ENCODE data around the gene PELI2. TPM values are rescaled to one million over a fixed set of nuclear protein-coding genes. Genes with fewer than 3 reads are reported as not detected.
A peak's percentile ranks its signal among the peaks of the same experiment; 100 is the strongest.

The PELI2 gene
- total and polyA plus RNA-seq, 2 of the 4 experiments (the other 2 are of a cell fraction), result 6.0 to 36.7 TPM

GRCh38 chr14:56198438-56198837, 80.2 kb downstream of the PELI2 start:
- H3K56ac ChIP-seq (ENCODE audit: extremely low read depth, insufficient read depth, low read length), result no peak overlapping the region

More at GRCh38 chr14:56198438-56198837, 80.2 kb downstream of the PELI2 start:
- in situ Hi-C loops (cut with MboI; ENCODE audit: low sequenced_read_pairs), result no loop called here
- peak overlapping the region; percentile 95 for H2BK120ac ChIP-seq (ENCODE audit: low read depth, low read length)
- intact Hi-C loops (cut with micrococcal nuclease), result loop anchor here (5.0 to 10.0 kb wide), 2 partner anchors 76 to 226 kb away; no protein-coding TSS in a partner anchor
- no peaks in the 10 kb centered on the region for H3K9me3 ChIP-seq (ENCODE audit: control insufficient read depth, insufficient read depth, low read length)
- no peak for DNase-seq
- H3K4me1 ChIP-seq (ENCODE audit: control insufficient read depth, insufficient read depth, low read length), result peaks cover 16% of the 10 kb centered on the region
- H3K23ac ChIP-seq (ENCODE audit: low read depth, low read length), result peak overlapping the region; percentile 77
- H3K79me1 ChIP-seq (ENCODE audit: low read depth in 1 of 2, low read length in 2 of 2), result peaks cover 25 to 44% of the 10 kb centered on the region in 2 experiments
- dilution Hi-C loops (cut with HindIII; ENCODE audit: low sequenced_read_pairs, unreplicated experiment), result no loop called here
- peaks cover 7% of the 10 kb centered on the region for H3K9me1 ChIP-seq (ENCODE audit: insufficient read depth, low read length)
- H3K9ac ChIP-seq (ENCODE audit: low read depth, low read length), result no peak overlapping the region
- peak overlapping the region; percentile 90 for H3K4ac ChIP-seq (ENCODE audit: low read depth, low read length)
- peak overlapping the region; percentile 76 for H4K5ac ChIP-seq (ENCODE audit: low read depth, low read length)
- peak overlapping the region; percentile 98 for H2BK20ac ChIP-seq (ENCODE audit: low read depth, low read length)
- TF ChIP-seq BHLHE40 (IDR thresholded peaks at IDR 0.05; ENCODE audit: low read depth, low read length), result no peak
- TF ChIP-seq RAD21 (IDR thresholded peaks at IDR 0.05; ENCODE audit: low read length), result no peak
- no peak for TF ChIP-seq RCOR1 (IDR thresholded peaks at IDR 0.05; ENCODE audit: insufficient replicate concordance, low read length)
- TF ChIP-seq CTCF (conservative IDR thresholded peaks at IDR 0.05; ENCODE audit: low read depth, low read length), result no peak
- no peak for TF ChIP-seq MAZ (IDR thresholded peaks at IDR 0.05; ENCODE audit: borderline replicate concordance, low read depth, low read length)
- no peak for TF ChIP-seq MAFK (IDR thresholded peaks at IDR 0.05; ENCODE audit: low read depth, low read length)
- no peak for TF ChIP-seq ELK1 (IDR thresholded peaks at IDR 0.05; ENCODE audit: borderline replicate concordance, low read depth, low read length)
- TF ChIP-seq RFX5 (IDR thresholded peaks at IDR 0.05; ENCODE audit: low read depth, low read length), result no peak
- TF ChIP-seq CHD1 (IDR thresholded peaks at IDR 0.05; ENCODE audit: low read depth, low read length), result no peak
- no peak for TF ChIP-seq SMC3 (IDR thresholded peaks at IDR 0.05; ENCODE audit: low read depth, low read length)
- TF ChIP-seq NFE2L2 (IDR thresholded peaks at IDR 0.05; ENCODE audit: low read depth, low read length), result no peak
- no peak for TF ChIP-seq CEBPB (IDR thresholded peaks at IDR 0.05; ENCODE audit: low read depth, low read length)
- TF ChIP-seq USF2 (IDR thresholded peaks at IDR 0.05; ENCODE audit: low read depth, low read length), result no peak
- no peak for TF ChIP-seq POLR2A (IDR thresholded peaks at IDR 0.05; ENCODE audit: low read depth, low read length)
- TF ChIP-seq FOS (IDR thresholded peaks at IDR 0.05; ENCODE audit: low read depth, low read length), result no peak
- no peak for TF ChIP-seq MXI1 (IDR thresholded peaks at IDR 0.05; ENCODE audit: borderline replicate concordance, low read depth, low read length)
- ATAC-seq (ENCODE audit: low read depth), result no peak
- BruUV-seq (replicated peaks), result no TSS peak
- ChIA-PET CTCF (no interaction called here), POLR2A (ENCODE audit: unreplicated experiment) (no interaction called here)
- no peak overlapping the region for H2AFZ ChIP-seq (replicated peaks; ENCODE audit: low read length, poor library complexity)
- no peaks in the 10 kb centered on the region for H3K36me3 ChIP-seq (ENCODE audit: control insufficient read depth, insufficient read depth, low read length)
- WGBS, 2 experiments (ENCODE audit: extremely low coverage in 2 of 2, insufficient read length in 1 of 2), result 100% methylated on average over 2 of the region's 2 CpGs; no CpG with 5 or more reads in 1 of the 2 experiments
- peak overlapping the region; percentile 85 for H2BK5ac ChIP-seq (ENCODE audit: low read depth, low read length, poor library complexity, severe bottlenecking)
- H4K20me1 ChIP-seq (ENCODE audit: insufficient read depth, low read length), result no peaks in the 10 kb centered on the region
- no peak overlapping the region for H2AK9ac ChIP-seq (replicated peaks; ENCODE audit: low read depth, low read length, poor library complexity)
- no peak overlapping the region for H3K4me2 ChIP-seq (ENCODE audit: low read depth, low read length)
- H3K14ac ChIP-seq (replicated peaks; ENCODE audit: low read depth, low read length), result peak overlapping the region; percentile 95
- peak overlapping the region; percentile 88 for H4K91ac ChIP-seq (ENCODE audit: insufficient read depth, low read depth, low read length)
- H3K27me3 ChIP-seq (ENCODE audit: control insufficient read depth, insufficient read depth, low read length), result no peaks in the 10 kb centered on the region
- H3K4me3 ChIP-seq (ENCODE audit: insufficient read depth, low read depth, low read length), result no peak overlapping the region
- peak overlapping the region; percentile 92 for H2AK5ac ChIP-seq (ENCODE audit: low read depth, low read length)
- H3K27ac ChIP-seq (ENCODE audit: insufficient read depth, low read length), result peak overlapping the region; percentile 90
- H2BK15ac ChIP-seq (ENCODE audit: low read depth, low read length), result peak overlapping the region; percentile 99
- peak overlapping the region; percentile 66 to 89 for H4K8ac ChIP-seq (ENCODE audit: low read depth in 2 of 2, low read length in 2 of 2)
- H3K18ac ChIP-seq (ENCODE audit: low read depth, low read length), result peak overlapping the region; percentile 85
